ENCODE data around the gene USP43.

Gene USP43

GRCh38 chr17:9684955-9685621 lies 39.8 kb downstream of the USP43 start:
- TF ChIP-seq, protein P1, sequence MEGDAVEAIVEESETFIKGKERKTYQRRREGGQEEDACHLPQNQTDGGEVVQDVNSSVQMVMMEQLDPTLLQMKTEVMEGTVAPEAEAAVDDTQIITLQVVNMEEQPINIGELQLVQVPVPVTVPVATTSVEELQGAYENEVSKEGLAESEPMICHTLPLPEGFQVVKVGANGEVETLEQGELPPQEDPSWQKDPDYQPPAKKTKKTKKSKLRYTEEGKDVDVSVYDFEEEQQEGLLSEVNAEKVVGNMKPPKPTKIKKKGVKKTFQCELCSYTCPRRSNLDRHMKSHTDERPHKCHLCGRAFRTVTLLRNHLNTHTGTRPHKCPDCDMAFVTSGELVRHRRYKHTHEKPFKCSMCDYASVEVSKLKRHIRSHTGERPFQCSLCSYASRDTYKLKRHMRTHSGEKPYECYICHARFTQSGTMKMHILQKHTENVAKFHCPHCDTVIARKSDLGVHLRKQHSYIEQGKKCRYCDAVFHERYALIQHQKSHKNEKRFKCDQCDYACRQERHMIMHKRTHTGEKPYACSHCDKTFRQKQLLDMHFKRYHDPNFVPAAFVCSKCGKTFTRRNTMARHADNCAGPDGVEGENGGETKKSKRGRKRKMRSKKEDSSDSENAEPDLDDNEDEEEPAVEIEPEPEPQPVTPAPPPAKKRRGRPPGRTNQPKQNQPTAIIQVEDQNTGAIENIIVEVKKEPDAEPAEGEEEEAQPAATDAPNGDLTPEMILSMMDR (IDR thresholded peaks at IDR 0.05; ENCODE audit: control extremely low read depth, extremely low read depth, low read depth, missing control alignments) = no peak
- no peak for DNase-seq (ENCODE audit: extremely low spot score)
- POLR2A ChIA-PET = no interaction called here
- CTCF ChIA-PET = no interaction called here

DNA sequence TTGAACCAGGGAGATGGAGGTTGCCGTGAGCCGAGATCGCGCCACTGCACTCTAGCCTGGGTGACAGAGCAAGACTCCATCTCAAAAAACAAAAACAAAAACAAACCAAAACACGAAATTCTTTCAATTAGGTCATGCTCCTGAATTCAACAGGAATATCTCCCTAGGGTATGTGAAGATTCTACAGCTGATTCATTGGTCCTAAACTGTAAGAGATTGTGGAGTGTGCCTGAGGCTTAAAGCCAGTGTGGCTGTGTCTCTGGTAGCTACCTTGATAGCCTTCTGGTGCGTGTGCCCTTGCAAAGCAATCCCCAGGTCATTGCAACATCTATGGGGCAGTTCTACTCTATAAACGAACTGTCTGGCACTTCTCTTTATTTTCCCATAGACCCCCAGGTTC lies 48.4 kb downstream of the USP43 start:
- POLR2A ChIA-PET = no interaction called here
- DNase-seq (ENCODE audit: extremely low spot score) = no peak
- TF ChIP-seq, protein P1 (IDR thresholded peaks at IDR 0.05; ENCODE audit: control extremely low read depth, extremely low read depth, low read depth, missing control alignments) = no peak
- CTCF ChIA-PET = no interaction called here

DNA sequence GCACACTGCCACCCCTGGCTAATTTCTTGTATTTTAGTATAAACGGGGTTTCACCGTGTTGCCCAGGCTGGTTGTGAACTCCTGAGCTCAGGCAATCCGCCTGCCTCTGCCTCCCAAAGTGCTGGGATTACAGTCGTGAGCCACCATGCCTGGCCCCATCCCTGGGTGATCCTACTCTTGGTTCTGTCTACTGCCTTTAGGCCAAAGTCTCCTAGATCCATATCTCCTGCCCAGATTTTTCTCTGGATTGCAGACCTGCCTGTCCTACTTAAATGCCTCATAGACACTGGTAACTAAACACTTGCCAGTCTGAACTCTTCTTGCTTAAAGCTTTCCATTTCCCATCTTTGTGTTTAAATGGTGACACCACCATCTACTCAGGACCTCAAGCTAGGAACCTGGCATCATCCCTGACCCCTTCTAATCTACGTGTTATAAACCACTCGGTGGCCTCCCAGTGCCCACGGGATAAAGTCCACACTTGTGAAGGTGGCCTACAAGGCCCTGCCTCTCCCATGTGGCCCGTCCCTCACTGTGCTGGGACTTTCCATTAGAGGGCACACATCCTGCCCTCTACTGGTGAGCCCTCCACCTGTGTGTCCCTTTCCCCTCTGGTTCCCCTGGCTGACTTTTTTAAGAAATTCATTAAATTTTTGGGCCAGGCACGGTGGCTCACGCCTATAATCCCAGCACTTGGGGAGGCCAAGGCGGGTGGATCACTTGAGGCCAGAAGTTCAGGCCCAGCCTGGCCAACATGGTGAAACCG lies 51.1 kb downstream of the USP43 start:
- no peak for DNase-seq (ENCODE audit: extremely low spot score)
- ChIA-PET CTCF (no interaction called here), POLR2A (no interaction called here)
- TF ChIP-seq, protein P1 (IDR thresholded peaks at IDR 0.05; ENCODE audit: control extremely low read depth, extremely low read depth, low read depth, missing control alignments) = no peak

- CTCF ChIA-PET = interaction anchor here (0.8 to 1.1 kb wide), 2 partner anchors 9 to 68 kb away, joined by 3 read pairs; no protein-coding TSS in a partner anchor
- DNase-seq (ENCODE audit: extremely low spot score) = no peak
Observed at GRCh38 chr17:9700136-9700535, 54.8 kb downstream of the USP43 start.

GRCh38 chr17:9700754-9701476 lies 55.6 kb downstream of the USP43 start:
- TF ChIP-seq, protein P1 (IDR thresholded peaks at IDR 0.05; ENCODE audit: control extremely low read depth, extremely low read depth, low read depth, missing control alignments) = no peak
- ChIA-PET CTCF (interaction anchor here (1.1 kb wide), 1 partner anchor 68 kb away, joined by 3 read pairs; no protein-coding TSS in a partner anchor), POLR2A (no interaction called here)
- DNase-seq (ENCODE audit: extremely low spot score) = no peak

More at GRCh38 chr17:9700136-9700535, 54.8 kb downstream of the USP43 start:
- POLR2A ChIA-PET = no interaction called here
- TF ChIP-seq, protein P1 (IDR thresholded peaks at IDR 0.05; ENCODE audit: control extremely low read depth, extremely low read depth, low read depth, missing control alignments) = no peak

- DNase-seq (ENCODE audit: extremely low spot score) = no peak
- TF ChIP-seq, protein P1 (IDR thresholded peaks at IDR 0.05; ENCODE audit: control extremely low read depth, extremely low read depth, low read depth, missing control alignments) = no peak
- CTCF ChIA-PET = no interaction called here
- POLR2A ChIA-PET = no interaction called here
Observed at GRCh38 chr17:9702482-9702881, 57.2 kb downstream of the USP43 start.
